HCT116 (cell line): ENCODE measurements around the gene SIX3. TPM values are rescaled to one million over a fixed set of nuclear protein-coding genes. Genes with fewer than 3 reads are reported as not detected.

Source experiments
- ATAC-seq: fragments of 200-7000 bp; cut with Tn5 transposase; 2 replicates; pipeline ENCODE4 v1.9.1; 2020; ENCODE audit warnings: mild to moderate bottlenecking, moderate library complexity
- BruUV-seq: library from RNA; stranded (reverse); fragments of 400-500 nt; replicated peaks from 2 replicates; lab custom pipeline; 2021; lab: Mats Ljungman, UMichigan
- CTCF ChIA-PET: fragments of 300-600 bp; sonication (Branson Sonifier 250); formaldehyde crosslinking; loops from one replicate; lab custom pipeline; 2021; ENCODE audit warnings: antibody characterized with exemption; lab: Charles Lee
- POLR2A ChIA-PET: fragments of 300-600, 350-600 bp; sonication (Branson Sonifier 250); formaldehyde crosslinking; loops from one replicate; lab custom pipeline; 2021; ENCODE audit warnings: antibody characterized with exemption; lab: Charles Lee
- RAD21 ChIA-PET, 2 experiments: fragments of 300-600 bp; sonication (Branson Sonifier 250); formaldehyde crosslinking; loops; one replicate each; lab custom pipeline; 2023; ENCODE audit warnings: low total read pairs in 2 of 2; ENCODE audit not compliant: uncharacterized antibody in 2 of 2, unreplicated experiment in 2 of 2, low non-redundant PET in 1 of 2; lab: Charles Lee
- DNase-seq: peaks from one replicate; pipeline ENCODE4 v3.0.0-alpha.2; 2010; ENCODE audit warnings: low read depth, low spot score
- H2AFZ ChIP-seq: fragments of 200-600 bp; shearing (Covaris generic), sonication (generic); 2 replicates; pipeline ENCODE4 v1.6.1; 2017; ENCODE audit warnings: low read depth, mixed run types, mixed read lengths, antibody characterized with exemption, low read length; ENCODE audit not compliant: poor library complexity, severe bottlenecking
- H3K27ac ChIP-seq: 2 replicates; pipeline ENCODE4 v1.5.1; 2012; ENCODE audit warnings: low read depth, low read length
- H3K27me3 ChIP-seq: fragments of 200-600 bp; sonication (generic); 2 replicates; pipeline ENCODE4 v1.6.1; 2016; ENCODE audit warnings: mixed run types, low read length, mixed read lengths; ENCODE audit not compliant: insufficient read depth
- H3K36me3 ChIP-seq, 2 experiments: fragments of 200-500 bp in 1 of 2; fragments of 200-600 bp in 1 of 2; sonication (Bioruptor generic) in 1 of 2; sonication (generic) in 1 of 2; 2 replicates each; pipeline versions ENCODE4 v1.5.1 to v1.6.1; 2014 to 2016; ENCODE audit warnings: low read length in 2 of 2, inconsistent platforms in 1 of 2, mixed read lengths in 1 of 2, mixed run types in 1 of 2; ENCODE audit not compliant: insufficient read depth in 2 of 2, control insufficient read depth in 1 of 2
- H3K4me1 ChIP-seq, 2 experiments: fragments of 200-600 bp in 1 of 2; sonication (generic) in 1 of 2; 2 replicates each; pipeline versions ENCODE4 v1.5.1 to v1.6.1; 2012 to 2017; ENCODE audit warnings: low read length in 2 of 2, inconsistent platforms in 1 of 2, mild to moderate bottlenecking in 1 of 2, mixed read lengths in 1 of 2, mixed run types in 1 of 2, moderate library complexity in 1 of 2; ENCODE audit not compliant: insufficient read depth in 2 of 2, control insufficient read depth in 1 of 2
- H3K4me2 ChIP-seq: fragments of 200-600 bp; sonication (generic); 2 replicates; pipeline ENCODE4 v1.6.1; 2017; ENCODE audit warnings: mixed run types, low read length, mixed read lengths
- H3K4me3 ChIP-seq, 2 experiments: fragments of 200-600 bp in 1 of 2; sonication (generic) in 1 of 2; replicated peaks in 1 of 2; 2 replicates each; pipeline ENCODE4 v1.5.1; 2011 to 2016; ENCODE audit warnings: low read length in 2 of 2, control low read depth in 1 of 2, low read depth in 1 of 2, mild to moderate bottlenecking in 1 of 2, mixed read lengths in 1 of 2, mixed run types in 1 of 2
- H3K79me2 ChIP-seq: fragments of 200-600 bp; sonication (generic); 2 replicates; pipeline ENCODE4 v1.6.1; 2017; ENCODE audit warnings: mild to moderate bottlenecking, mixed run types, low read length, moderate library complexity, mixed read lengths; ENCODE audit not compliant: insufficient read depth
- H3K9ac ChIP-seq: fragments of 200-600 bp; sonication (generic); 2 replicates; pipeline ENCODE4 v1.6.1; 2016; ENCODE audit warnings: low read length, mixed read lengths
- H3K9me2 ChIP-seq: fragments of 200-600 bp; sonication (generic), shearing (Covaris generic); 2 replicates; pipeline ENCODE4 v1.6.1; 2017; ENCODE audit warnings: mixed run types, mild to moderate bottlenecking, moderate library complexity; ENCODE audit not compliant: insufficient read depth
- H3K9me3 ChIP-seq, 2 experiments: fragments of 200-500 bp in 1 of 2; fragments of 200-600 bp in 1 of 2; sonication (Bioruptor generic) in 1 of 2; sonication (generic) in 1 of 2; 2 replicates each; pipeline ENCODE4 v1.6.1; 2014 to 2017; ENCODE audit warnings: low read length in 2 of 2, mixed read lengths in 2 of 2, inconsistent platforms in 1 of 2, low read depth in 1 of 2, mild to moderate bottlenecking in 1 of 2, mixed run types in 1 of 2, moderate library complexity in 1 of 2; ENCODE audit not compliant: control insufficient read depth in 1 of 2, insufficient read depth in 1 of 2
- H4K20me1 ChIP-seq: fragments of 200-600 bp; sonication (generic), shearing (Covaris generic); 2 replicates; pipeline ENCODE4 v1.6.1; 2017; ENCODE audit warnings: mixed run types, mild to moderate bottlenecking, moderate library complexity; ENCODE audit not compliant: insufficient read depth
- CTCF ChIP-seq, 3 experiments: fragments of 200-600 bp in 1 of 3; sonication (generic) in 1 of 3; IDR thresholded peaks in 2 of 3; conservative IDR thresholded peaks in 1 of 3; 2 replicates each; pipeline ENCODE4 v1.5.1; 2012 to 2017; ENCODE audit warnings: low read depth in 2 of 3, low read length in 2 of 3, antibody characterized with exemption in 1 of 3, borderline replicate concordance in 1 of 3, control low read depth in 1 of 3, mild to moderate bottlenecking in 1 of 3, mixed read lengths in 1 of 3, mixed run types in 1 of 3, moderate library complexity in 1 of 3; ENCODE audit not compliant: insufficient read depth in 1 of 3
- JUND ChIP-seq: IDR thresholded peaks from 2 replicates; pipeline ENCODE4 v1.6.1; 2012
- RAD21 ChIP-seq: IDR thresholded peaks from 2 replicates; pipeline ENCODE4 v1.6.1; 2012; ENCODE audit warnings: low read depth, mild to moderate bottlenecking
- TCF7L2 ChIP-seq: IDR thresholded peaks from 2 replicates; pipeline ENCODE4 v1.7.0; 2011; ENCODE audit warnings: borderline replicate concordance, inconsistent platforms; ENCODE audit not compliant: insufficient read depth, insufficient read length; ENCODE audit errors: extremely low read depth
- ZNF274 ChIP-seq: fragments of 200-500 bp; sonication (Bioruptor generic); IDR thresholded peaks from 2 replicates; pipeline ENCODE4 v1.6.1; 2014; ENCODE audit warnings: mild to moderate bottlenecking, low read depth, low read length, inconsistent platforms
- intact Hi-C: fragments of 100-400 bp; cut with micrococcal nuclease; formaldehyde crosslinking; loops from 2 replicates; pipeline ENCODE4 v1.10.0; 2022
- total RNA-seq: library from RNA; stranded (reverse); gene quantifications from one replicate; pipeline ENCODE4 v1.2.1, GENCODE V29; 2021; ENCODE audit not compliant: unreplicated experiment
- TF ChIP-seq, protein P1 (sequence below): IDR thresholded peaks from 2 replicates; pipeline ENCODE4 v1.6.1; 2012

SIX3 gene
- total RNA-seq, 1 experiment from 2014 or later, result 1.2 TPM

- ATAC-seq (peak; percentile 96), DNase-seq (peak; percentile 60)
- intact Hi-C loops, result loop anchor here (1.0 to 5.0 kb wide), 2 partner anchors 513 to 596 kb away; no protein-coding TSS in a partner anchor
- no peaks in the 10 kb centered on the region for H3K27me3 ChIP-seq
- H3K9ac ChIP-seq, result no peak overlapping the region
- no peaks in the 10 kb centered on the region for H3K9me3 ChIP-seq
- ChIA-PET POLR2A (no interaction called here), CTCF (interaction anchor here (0.6 to 3.4 kb wide), 12 partner anchors 17 to 797 kb away, joined by 3 to 62 read pairs (median 3); no protein-coding TSS in a partner anchor), RAD21 (interaction anchor here (0.7 to 1.5 kb wide), 6 partner anchors 9 to 514 kb away, joined by 4 to 7 read pairs (median 5); no protein-coding TSS in a partner anchor)
- no peaks in the 10 kb centered on the region for H3K36me3 ChIP-seq
- no peak overlapping the region for H3K4me3 ChIP-seq
- H4K20me1 ChIP-seq, result no peaks in the 10 kb centered on the region
- 0 out of 2 replicates have a peak overlapping the region, but pooled peaks have one; percentile 7 for H3K4me2 ChIP-seq
- peak overlapping the region; percentile 28 for H2AFZ ChIP-seq
- no peaks in the 10 kb centered on the region for H3K79me2 ChIP-seq
- TF ChIP-seq CTCF (IDR thresholded peaks at IDR 0.05 in 2 of 3, conservative IDR thresholded peaks at IDR 0.05 in 1 of 3; ENCODE audit: borderline replicate concordance in 1 of 3, insufficient read depth in 1 of 3, low read depth in 2 of 3, low read length in 2 of 3) (peak; percentile 82 to 83 (median 83)), ZNF274 (no peak), JUND (no peak), RAD21 (peak; percentile 97), TCF7L2 (no peak)
- TF ChIP-seq, protein P1, sequence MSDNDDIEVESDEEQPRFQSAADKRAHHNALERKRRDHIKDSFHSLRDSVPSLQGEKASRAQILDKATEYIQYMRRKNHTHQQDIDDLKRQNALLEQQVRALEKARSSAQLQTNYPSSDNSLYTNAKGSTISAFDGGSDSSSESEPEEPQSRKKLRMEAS, result no peak
- no peak overlapping the region for H3K27ac ChIP-seq
- H3K4me1 ChIP-seq, result no peaks in the 10 kb centered on the region
- BruUV-seq, result no TSS peak
- H3K9me2 ChIP-seq, result no peaks in the 10 kb centered on the region
Observed at GRCh38 chr2:44981714-44982108, 40.2 kb downstream of the SIX3 start.
